Dedifferentiated amniotic fluid mesenchymal stem cell (primary cell): ENCODE data around the gene TMEM144.

Experiments
- DNase-seq: peaks from one replicate; pipeline ENCODE4 v3.0.0-alpha.2; 2016; ENCODE audit errors: extremely low spot score

Gene TMEM144

DNA sequence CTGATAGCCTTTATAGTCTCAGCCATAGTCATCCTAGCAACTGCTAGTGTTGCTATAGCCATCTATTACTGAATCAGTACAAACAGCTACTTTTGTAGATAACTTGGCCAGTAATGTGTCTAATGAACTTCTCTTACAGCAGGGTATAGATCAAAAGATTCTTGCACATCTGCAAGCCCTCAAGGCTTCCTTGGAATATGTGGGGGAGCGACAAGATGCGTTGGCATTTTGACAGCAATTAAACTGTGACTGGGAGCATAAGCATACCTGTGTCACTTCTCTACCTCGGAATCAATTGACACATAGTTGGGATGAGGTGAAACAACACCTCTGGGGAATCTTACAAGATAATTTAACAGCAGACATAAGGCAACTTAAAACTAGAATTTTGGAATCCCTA is 87.6 kb downstream of the TMEM144 start:
- no peak for DNase-seq

DNA sequence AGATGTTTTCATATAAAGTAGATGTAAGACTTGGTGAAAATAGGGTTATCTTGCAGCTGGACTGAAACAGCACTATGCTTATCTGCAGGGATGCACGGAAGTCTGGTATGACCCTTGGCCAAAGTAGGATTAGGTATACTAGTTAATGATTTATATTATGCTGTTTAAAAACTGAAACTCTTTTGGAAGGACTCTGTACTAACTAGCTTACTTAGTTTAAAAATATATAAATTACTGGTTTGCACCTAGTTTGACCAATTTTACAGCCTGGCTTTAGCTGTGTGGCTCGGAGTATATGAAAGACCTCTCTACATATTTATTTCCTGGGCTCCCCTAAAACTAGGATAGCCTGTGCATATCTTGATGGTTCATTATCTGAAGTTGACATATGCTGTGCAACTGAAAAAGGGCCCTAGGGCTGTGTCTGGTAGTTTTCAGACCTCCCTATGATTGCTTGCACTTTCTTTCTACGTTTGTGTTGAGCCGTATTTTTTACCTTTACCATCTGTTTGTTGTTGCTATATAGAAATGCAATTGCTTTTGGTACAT is 89.2 kb downstream of the TMEM144 start:
- DNase-seq: no peak

DNA sequence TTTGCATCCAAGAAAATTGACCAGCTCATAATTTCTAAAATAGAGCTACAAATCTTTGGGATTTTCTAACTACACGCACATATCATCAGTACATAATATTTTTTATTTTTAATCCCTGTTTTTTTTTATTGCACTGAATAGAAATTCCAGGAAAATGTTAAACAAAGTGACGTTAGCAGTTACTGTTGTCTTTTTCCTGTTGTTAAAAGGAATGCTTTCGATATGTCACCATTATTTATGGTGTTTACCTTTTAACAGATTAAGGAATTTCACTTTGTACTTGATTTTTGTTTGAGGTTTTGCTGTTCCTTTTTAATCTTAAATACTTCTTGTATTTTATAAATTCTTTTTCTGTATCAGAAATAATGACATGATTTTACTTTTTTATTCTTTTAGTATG is 89.7 kb downstream of the TMEM144 start:
- DNase-seq: no peak

DNA sequence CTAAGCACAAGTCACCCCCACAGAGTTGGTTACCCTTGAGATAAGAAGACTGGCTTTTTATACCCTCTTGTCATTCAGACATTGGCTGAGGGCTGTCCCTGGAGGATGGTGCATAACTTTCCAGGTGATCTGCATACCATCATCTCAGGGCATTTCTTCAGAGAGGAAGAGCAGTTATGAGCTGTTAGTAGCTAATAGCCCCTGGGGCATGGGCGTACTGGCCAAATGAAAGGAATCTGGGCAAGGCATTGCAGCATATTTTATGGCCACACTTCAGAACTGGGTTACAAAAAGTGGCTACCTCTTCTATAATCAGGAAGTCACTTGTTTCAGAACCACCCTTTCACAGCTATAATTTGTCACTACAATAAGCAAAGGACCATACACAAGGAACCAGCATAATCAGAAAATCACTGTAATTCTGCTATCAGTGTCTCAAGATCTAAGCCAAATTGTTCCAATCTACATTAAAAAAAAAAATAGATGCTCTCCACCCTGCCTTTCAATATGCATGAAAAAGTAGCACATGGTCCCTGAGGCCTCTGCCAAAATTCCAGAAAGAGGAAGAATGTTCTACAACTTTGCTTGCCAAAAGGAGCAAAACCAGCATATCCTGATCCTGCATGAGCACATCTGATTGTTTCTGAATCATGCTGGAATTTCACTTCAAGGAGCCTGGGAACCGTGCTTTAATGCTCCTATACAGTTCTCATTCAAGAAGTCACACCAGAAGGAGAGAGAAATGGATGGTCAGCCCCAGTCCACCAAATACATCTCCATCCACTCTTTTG is 92.0 kb downstream of the TMEM144 start:
- DNase-seq: peak; percentile 84

DNA sequence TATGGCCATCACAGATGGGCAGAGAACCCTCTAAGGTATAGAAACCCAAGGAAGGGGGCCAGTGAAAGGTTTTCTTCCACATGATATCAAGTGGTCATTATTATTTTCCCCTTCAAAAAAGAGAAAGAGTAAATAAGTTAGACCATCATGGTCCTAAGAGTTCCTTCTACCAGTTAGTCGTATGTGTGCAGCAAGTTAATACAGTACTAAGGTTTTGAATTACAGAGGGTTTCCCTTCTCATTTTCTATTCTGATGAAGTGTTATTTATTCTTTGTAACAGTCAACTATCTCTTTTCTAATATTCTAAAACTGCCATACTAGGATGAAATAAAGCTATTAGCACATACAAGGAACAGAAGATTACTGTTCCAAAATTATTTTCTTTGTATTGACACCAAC is 94.4 kb downstream of the TMEM144 start:
- DNase-seq: no peak
